Activated naive CD8-positive, alpha-beta T cell treated with anti-CD3 and anti-CD28 coated beads for 36 hours (primary cell): Measurements from ENCODE around the gene FRMD1. TPM values are rescaled to one million over a fixed set of nuclear protein-coding genes. Genes with fewer than 3 reads are reported as not detected.

Experiments used
- DNase-seq: peaks from one replicate; pipeline ENCODE4 v3.0.0; 2021
- H3K27ac Mint-ChIP-seq: one replicate; pipeline ENCODE4 v1.8.0; 2022; ENCODE audit warnings: mild to moderate bottlenecking, moderate library complexity, mixed read lengths
- H3K27me3 Mint-ChIP-seq: one replicate; pipeline ENCODE4 v1.8.0; 2022; ENCODE audit warnings: mild to moderate bottlenecking, mixed read lengths
- H3K36me3 Mint-ChIP-seq: one replicate; pipeline ENCODE4 v1.8.0; 2021; ENCODE audit warnings: mild to moderate bottlenecking, mixed read lengths
- H3K4me1 Mint-ChIP-seq: one replicate; pipeline ENCODE4 v1.8.0; 2021; ENCODE audit warnings: mixed read lengths
- H3K4me3 Mint-ChIP-seq: one replicate; pipeline ENCODE4 v1.8.0; 2022; ENCODE audit warnings: mild to moderate bottlenecking, moderate library complexity, mixed read lengths
- H3K9me3 Mint-ChIP-seq: one replicate; pipeline ENCODE4 v1.8.0; 2022; ENCODE audit warnings: mixed read lengths
- total RNA-seq, 2 experiments: library from RNA; stranded (reverse); gene quantifications; one replicate each; pipeline ENCODE4 v1.2.3, GENCODE V29; 2021

FRMD1 gene
- total RNA-seq, 2 experiments from 2014 or later = not detected

GRCh38 chr6:168029459-168030217 is 49.4 kb downstream of the FRMD1 start:
- Mint-ChIP-seq H3K4me3 (no peak overlapping the region), H3K27me3 (peaks cover 32% of the 10 kb centered on the region), H3K4me1 (no peaks in the 10 kb centered on the region), H3K36me3 (no peaks in the 10 kb centered on the region), H3K9me3 (peaks cover 3% of the 10 kb centered on the region), H3K27ac (no peak overlapping the region)
- DNase-seq = no peak

- H3K27ac Mint-ChIP-seq = no peak overlapping the region
- DNase-seq = no peak
- H3K27me3 Mint-ChIP-seq = peaks cover 17% of the 10 kb centered on the region
Observed at GRCh38 chr6:168028181-168028580, 50.8 kb downstream of the FRMD1 start.

GRCh38 chr6:168027521-168027920 is 51.5 kb downstream of the FRMD1 start:
- Mint-ChIP-seq H3K4me1 (no peaks in the 10 kb centered on the region), H3K27ac (no peak overlapping the region), H3K27me3 (peaks cover 15% of the 10 kb centered on the region), H3K4me3 (no peak overlapping the region), H3K9me3 (no peaks in the 10 kb centered on the region), H3K36me3 (no peaks in the 10 kb centered on the region)
- no peak for DNase-seq

More at GRCh38 chr6:168028181-168028580, 50.8 kb downstream of the FRMD1 start:
- Mint-ChIP-seq H3K9me3 (no peaks in the 10 kb centered on the region), H3K36me3 (no peaks in the 10 kb centered on the region), H3K4me3 (no peak overlapping the region), H3K4me1 (no peaks in the 10 kb centered on the region)

GRCh38 chr6:168026925-168027324 is 52.1 kb downstream of the FRMD1 start:
- no peak overlapping the region for H3K27ac Mint-ChIP-seq
- H3K9me3 Mint-ChIP-seq = no peaks in the 10 kb centered on the region
- H3K36me3 Mint-ChIP-seq = no peaks in the 10 kb centered on the region
- no peak overlapping the region for H3K4me3 Mint-ChIP-seq
- no peaks in the 10 kb centered on the region for H3K4me1 Mint-ChIP-seq
- no peak for DNase-seq
- H3K27me3 Mint-ChIP-seq = peaks cover 12% of the 10 kb centered on the region

DNA sequence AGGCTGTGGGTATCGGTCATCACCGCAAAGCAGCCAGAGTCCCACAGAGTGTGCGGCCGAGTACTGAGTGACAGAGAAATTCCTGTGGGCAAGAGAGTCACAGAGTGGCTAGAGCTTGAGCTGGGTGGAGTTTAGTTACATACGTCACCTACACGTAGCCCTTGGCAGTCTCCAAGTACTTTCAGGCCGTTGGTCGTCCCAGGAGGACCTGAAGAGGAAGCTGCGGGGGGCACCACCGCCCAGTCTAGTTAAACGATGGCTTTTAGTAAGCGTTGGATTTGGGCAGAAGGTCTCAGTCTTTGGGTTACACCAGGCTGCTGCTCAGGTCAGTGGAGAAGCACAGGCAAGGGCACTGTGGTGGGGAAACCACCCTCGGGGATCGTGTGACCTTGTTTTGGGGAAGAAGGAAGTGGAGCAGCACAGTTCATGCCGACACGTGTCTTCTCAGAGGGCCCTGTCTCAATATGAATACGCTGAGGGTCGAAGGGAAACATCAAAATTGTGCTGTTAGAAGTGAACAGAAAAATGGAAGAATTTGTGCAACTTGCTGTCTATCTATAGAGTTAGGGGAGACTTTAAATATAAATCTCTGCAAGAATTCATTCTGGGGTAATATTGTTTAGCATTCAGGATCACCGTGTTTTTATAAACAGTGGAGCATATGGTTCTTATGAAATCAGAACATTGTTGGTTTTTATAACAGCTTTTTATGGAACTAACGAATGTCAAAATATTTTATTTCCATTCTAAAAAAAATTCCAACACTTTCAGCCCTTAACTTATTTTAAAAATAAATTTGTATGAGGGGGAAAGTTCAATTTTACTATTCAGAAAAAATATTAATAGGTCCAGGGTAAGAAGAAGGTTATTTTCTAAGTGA is 52.9 kb downstream of the FRMD1 start:
- peaks cover 5% of the 10 kb centered on the region for H3K27me3 Mint-ChIP-seq
- no peak overlapping the region for H3K4me3 Mint-ChIP-seq
- DNase-seq = no peak
- H3K4me1 Mint-ChIP-seq = no peaks in the 10 kb centered on the region
- H3K27ac Mint-ChIP-seq = no peak overlapping the region
- no peaks in the 10 kb centered on the region for H3K9me3 Mint-ChIP-seq
- H3K36me3 Mint-ChIP-seq = no peaks in the 10 kb centered on the region

GRCh38 chr6:168024951-168025510 is 54.0 kb downstream of the FRMD1 start:
- no peaks in the 10 kb centered on the region for H3K4me1 Mint-ChIP-seq
- peaks cover 3% of the 10 kb centered on the region for H3K27me3 Mint-ChIP-seq
- DNase-seq = no peak
- no peak overlapping the region for H3K4me3 Mint-ChIP-seq
- H3K27ac Mint-ChIP-seq = no peak overlapping the region
- no peaks in the 10 kb centered on the region for H3K36me3 Mint-ChIP-seq
- H3K9me3 Mint-ChIP-seq = no peaks in the 10 kb centered on the region

- Mint-ChIP-seq H3K9me3 (no peaks in the 10 kb centered on the region), H3K4me1 (no peaks in the 10 kb centered on the region), H3K27me3 (peaks cover 8% of the 10 kb centered on the region), H3K4me3 (no peak overlapping the region), H3K36me3 (no peaks in the 10 kb centered on the region), H3K27ac (no peak overlapping the region)
- DNase-seq = no peak
Observed at GRCh38 chr6:168022488-168023321, 56.3 kb downstream of the FRMD1 start.

- no peak overlapping the region for H3K27ac Mint-ChIP-seq
- no peaks in the 10 kb centered on the region for H3K36me3 Mint-ChIP-seq
- peaks cover 8% of the 10 kb centered on the region for H3K27me3 Mint-ChIP-seq
- no peaks in the 10 kb centered on the region for H3K4me1 Mint-ChIP-seq
- no peaks in the 10 kb centered on the region for H3K9me3 Mint-ChIP-seq
- no peak overlapping the region for H3K4me3 Mint-ChIP-seq
- DNase-seq = no peak
Observed at GRCh38 chr6:168021581-168021980, 57.4 kb downstream of the FRMD1 start.

GRCh38 chr6:168020242-168020641 is 58.8 kb downstream of the FRMD1 start:
- no peak for DNase-seq
- H3K9me3 Mint-ChIP-seq = no peaks in the 10 kb centered on the region
- H3K27me3 Mint-ChIP-seq = peaks cover 13% of the 10 kb centered on the region
- no peaks in the 10 kb centered on the region for H3K36me3 Mint-ChIP-seq
- H3K27ac Mint-ChIP-seq = no peak overlapping the region
- H3K4me1 Mint-ChIP-seq = no peaks in the 10 kb centered on the region
- no peak overlapping the region for H3K4me3 Mint-ChIP-seq

DNA sequence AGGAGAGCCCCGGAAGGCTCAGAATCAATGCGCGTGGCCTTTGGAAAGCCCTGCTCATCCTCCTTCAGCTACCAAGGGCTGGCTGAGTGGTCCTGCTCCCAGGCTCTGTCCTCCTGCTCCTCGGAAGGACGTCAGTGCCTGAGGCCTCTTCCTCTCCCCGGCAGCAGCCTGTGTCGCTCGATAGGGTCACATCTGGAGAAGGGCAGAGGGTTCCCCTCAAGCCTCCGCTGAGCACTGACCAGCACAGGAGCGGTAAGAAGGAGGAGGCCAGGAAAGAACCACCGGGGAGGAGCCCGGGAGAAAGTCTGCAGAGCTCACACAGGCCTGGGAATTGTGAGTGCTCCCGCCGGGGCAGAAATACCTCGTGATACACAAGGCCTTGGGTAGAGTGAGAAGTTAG is 60.3 kb downstream of the FRMD1 start:
- Mint-ChIP-seq H3K9me3 (peaks cover 1% of the 10 kb centered on the region), H3K4me1 (no peaks in the 10 kb centered on the region), H3K4me3 (no peak overlapping the region), H3K27ac (no peak overlapping the region), H3K27me3 (peaks cover 13% of the 10 kb centered on the region), H3K36me3 (no peaks in the 10 kb centered on the region)
- DNase-seq = no peak

GRCh38 chr6:168017629-168018028 is 61.4 kb downstream of the FRMD1 start:
- H3K36me3 Mint-ChIP-seq = no peaks in the 10 kb centered on the region
- peaks cover 2% of the 10 kb centered on the region for H3K9me3 Mint-ChIP-seq
- DNase-seq = no peak
- no peaks in the 10 kb centered on the region for H3K4me1 Mint-ChIP-seq
- H3K4me3 Mint-ChIP-seq = no peak overlapping the region
- peaks cover 13% of the 10 kb centered on the region for H3K27me3 Mint-ChIP-seq
- no peak overlapping the region for H3K27ac Mint-ChIP-seq

GRCh38 chr6:168016721-168017525 is 62.1 kb downstream of the FRMD1 start:
- Mint-ChIP-seq H3K9me3 (peaks cover 7% of the 10 kb centered on the region), H3K36me3 (no peaks in the 10 kb centered on the region), H3K27ac (no peak overlapping the region), H3K4me3 (no peak overlapping the region), H3K4me1 (no peaks in the 10 kb centered on the region), H3K27me3 (peaks cover 13% of the 10 kb centered on the region)
- DNase-seq = no peak

DNA sequence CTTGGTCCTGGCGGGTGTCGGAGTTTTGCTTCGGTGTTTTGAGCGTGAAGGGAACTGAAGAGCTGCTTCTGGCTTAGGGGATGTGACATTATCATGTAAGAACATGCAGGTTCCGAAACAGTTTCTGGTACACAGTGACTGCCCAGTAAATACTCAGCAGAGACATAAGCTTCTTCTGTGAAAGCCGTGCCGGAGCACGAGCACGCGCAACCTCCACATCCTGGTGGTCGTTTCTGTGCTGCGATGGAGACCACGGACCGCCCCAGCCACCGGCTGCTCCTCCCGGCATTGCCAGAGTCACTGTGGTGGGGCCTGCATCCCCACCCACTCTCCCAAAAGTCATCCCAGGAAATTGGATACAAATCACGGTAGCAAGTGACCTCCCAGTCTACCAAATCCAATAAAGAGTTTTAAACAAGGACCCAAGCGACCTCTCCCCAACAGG is 62.8 kb downstream of the FRMD1 start:
- Mint-ChIP-seq H3K27me3 (peaks cover 13% of the 10 kb centered on the region), H3K27ac (no peak overlapping the region), H3K9me3 (peaks cover 13% of the 10 kb centered on the region), H3K4me3 (no peak overlapping the region), H3K4me1 (no peaks in the 10 kb centered on the region), H3K36me3 (no peaks in the 10 kb centered on the region)
- DNase-seq = no peak
